ENCODE data around the gene PLD2. TPM values are rescaled to one million over a fixed set of nuclear protein-coding genes. Genes with fewer than 3 reads are reported as not detected.

The PLD2 gene
- total and polyA plus RNA-seq, 9 of the 15 experiments (the other 6 are each of a cell fraction or from before 2014, with no cell fraction given), result 0.20 to 7.5 (median 3.3) TPM

DNA sequence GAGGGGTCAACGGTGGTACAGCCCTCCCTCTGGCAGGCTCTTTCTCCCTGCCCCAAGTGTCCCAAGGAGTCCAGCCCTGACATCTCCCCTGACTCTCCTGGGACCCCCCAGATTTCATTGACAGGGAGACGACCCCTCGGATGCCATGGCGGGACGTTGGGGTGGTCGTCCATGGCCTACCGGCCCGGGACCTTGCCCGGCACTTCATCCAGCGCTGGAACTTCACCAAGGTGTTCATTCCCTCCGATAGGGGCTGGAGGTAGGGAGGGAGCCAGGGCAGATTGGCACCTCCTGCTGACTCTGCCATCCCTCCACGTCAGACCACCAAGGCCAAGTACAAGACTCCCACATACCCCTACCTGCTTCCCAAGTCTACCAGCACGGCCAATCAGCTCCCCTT is 9.9 kb downstream of the PLD2 start (continued):
- TF ChIP-seq FOSL1 (tag; conservative IDR thresholded peaks at IDR 0.05) (no peak), NR2C1 (IDR thresholded peaks at IDR 0.05) (no peak), NR2C1 (tag; IDR thresholded peaks at IDR 0.05) (no peak), MAFK (IDR thresholded peaks at IDR 0.05; ENCODE audit: low read length) (no peak), SIN3A (IDR thresholded peaks at IDR 0.05; ENCODE audit: borderline replicate concordance in 2 of 2, control insufficient read depth in 1 of 2, low read depth in 2 of 2, low read length in 2 of 2) (no peak)
- TF ChIP-seq, protein P1, sequence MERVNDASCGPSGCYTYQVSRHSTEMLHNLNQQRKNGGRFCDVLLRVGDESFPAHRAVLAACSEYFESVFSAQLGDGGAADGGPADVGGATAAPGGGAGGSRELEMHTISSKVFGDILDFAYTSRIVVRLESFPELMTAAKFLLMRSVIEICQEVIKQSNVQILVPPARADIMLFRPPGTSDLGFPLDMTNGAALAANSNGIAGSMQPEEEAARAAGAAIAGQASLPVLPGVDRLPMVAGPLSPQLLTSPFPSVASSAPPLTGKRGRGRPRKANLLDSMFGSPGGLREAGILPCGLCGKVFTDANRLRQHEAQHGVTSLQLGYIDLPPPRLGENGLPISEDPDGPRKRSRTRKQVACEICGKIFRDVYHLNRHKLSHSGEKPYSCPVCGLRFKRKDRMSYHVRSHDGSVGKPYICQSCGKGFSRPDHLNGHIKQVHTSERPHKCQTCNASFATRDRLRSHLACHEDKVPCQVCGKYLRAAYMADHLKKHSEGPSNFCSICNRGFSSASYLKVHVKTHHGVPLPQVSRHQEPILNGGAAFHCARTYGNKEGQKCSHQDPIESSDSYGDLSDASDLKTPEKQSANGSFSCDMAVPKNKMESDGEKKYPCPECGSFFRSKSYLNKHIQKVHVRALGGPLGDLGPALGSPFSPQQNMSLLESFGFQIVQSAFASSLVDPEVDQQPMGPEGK (CRISPR knock-in tag; IDR thresholded peaks at IDR 0.05; ENCODE audit: borderline replicate concordance), result no peak

DNA sequence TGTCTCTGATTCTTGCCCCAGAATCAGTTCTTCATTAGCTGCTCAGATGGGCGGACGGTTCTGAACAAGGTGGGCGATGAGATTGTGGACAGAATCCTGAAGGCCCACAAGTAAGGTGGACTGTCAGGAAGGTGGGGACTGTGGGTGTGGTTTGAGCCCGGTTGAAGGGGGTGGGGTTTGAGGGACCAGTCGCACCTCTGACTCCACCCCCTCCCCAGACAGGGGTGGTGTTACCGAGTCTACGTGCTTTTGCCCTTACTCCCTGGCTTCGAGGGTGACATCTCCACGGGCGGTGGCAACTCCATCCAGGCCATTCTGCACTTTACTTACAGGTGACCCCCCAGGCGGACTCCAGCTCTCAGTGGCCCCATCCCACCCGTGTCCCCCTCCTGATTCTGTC is 11.3 kb downstream of the PLD2 start:
- Histone ChIP-seq H3K9ac (ENCODE audit: insufficient read depth in 1 of 2, low read depth in 2 of 2, low read length in 2 of 2) (no peak overlapping the region; a peak in 1 of 4 replicates), H3K4me3 (no peak overlapping the region), H3K79me2 (ENCODE audit: control insufficient read depth, insufficient read depth, low read length) (no peaks in the 10 kb centered on the region), H3K4me2 (ENCODE audit: insufficient read depth, low read length) (no peak overlapping the region), H4K20me1 (replicated peaks; ENCODE audit: control insufficient read depth, insufficient read depth, low read length) (no peaks in the 10 kb centered on the region), H3K4me1 (replicated peaks in 1 of 2; ENCODE audit: control insufficient read depth in 2 of 2, insufficient read depth in 2 of 2, low read length in 2 of 2) (no peaks in the 10 kb centered on the region; a peak in 2 of 5 replicates), H2AFZ (ENCODE audit: low read depth, low read length) (no peak overlapping the region), H3K27ac (ENCODE audit: extremely low read depth, low read depth, low read length) (no peak overlapping the region), H3K27me3 (ENCODE audit: control insufficient read depth in 2 of 2, insufficient read depth in 2 of 2, low read length in 2 of 2) (no peaks in the 10 kb centered on the region), H3K9me3 (replicated peaks; ENCODE audit: control insufficient read depth, insufficient read depth, low read depth, low read length) (no peaks in the 10 kb centered on the region), H3K9me1 (ENCODE audit: control insufficient read depth, insufficient read depth, low read length) (peaks cover 4% of the 10 kb centered on the region), H3K36me3 (ENCODE audit: control insufficient read depth, insufficient read depth, low read length) (no peaks in the 10 kb centered on the region)
- DNase-seq (ENCODE audit: extremely low read depth in 1 of 4, low spot score in 3 of 4) (peak; percentile 32 to 53 (median 44)), FAIRE-seq (peak; percentile 6), ATAC-seq (peak; percentile 88)
- ChIA-PET CTCF (ENCODE audit: low intra/inter-chr PET ratio) (no interaction called here), POLR2A (no interaction called here)
- BruUV-seq (replicated peaks), result no TSS peak
- in situ Hi-C loops (cut with MboI), result no loop called here
- WGBS (ENCODE audit: insufficient coverage, low coverage, missing lambda C conversion rate), result 53% methylated on average over 5 of the region's 12 CpGs
- intact Hi-C loops (cut with micrococcal nuclease), result loop anchor here (5.0 kb wide), 1 partner anchor 64 kb away; no protein-coding TSS in a partner anchor
- TF ChIP-seq, protein P2, sequence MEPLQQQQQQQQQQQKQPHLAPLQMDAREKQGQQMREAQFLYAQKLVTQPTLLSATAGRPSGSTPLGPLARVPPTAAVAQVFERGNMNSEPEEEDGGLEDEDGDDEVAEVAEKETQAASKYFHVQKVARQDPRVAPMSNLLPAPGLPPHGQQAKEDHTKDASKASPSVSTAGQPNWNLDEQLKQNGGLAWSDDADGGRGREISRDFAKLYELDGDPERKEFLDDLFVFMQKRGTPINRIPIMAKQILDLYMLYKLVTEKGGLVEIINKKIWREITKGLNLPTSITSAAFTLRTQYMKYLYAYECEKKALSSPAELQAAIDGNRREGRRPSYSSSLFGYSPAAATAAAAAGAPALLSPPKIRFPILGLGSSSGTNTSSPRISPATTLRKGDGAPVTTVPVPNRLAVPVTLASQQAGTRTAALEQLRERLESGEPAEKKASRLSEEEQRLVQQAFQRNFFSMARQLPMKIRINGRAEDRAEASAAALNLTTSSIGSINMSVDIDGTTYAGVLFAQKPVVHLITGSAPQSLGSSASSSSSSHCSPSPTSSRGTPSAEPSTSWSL (CRISPR knock-in tag; IDR thresholded peaks at IDR 0.05; ENCODE audit: borderline replicate concordance), result no peak
- TF ChIP-seq, protein P3, sequence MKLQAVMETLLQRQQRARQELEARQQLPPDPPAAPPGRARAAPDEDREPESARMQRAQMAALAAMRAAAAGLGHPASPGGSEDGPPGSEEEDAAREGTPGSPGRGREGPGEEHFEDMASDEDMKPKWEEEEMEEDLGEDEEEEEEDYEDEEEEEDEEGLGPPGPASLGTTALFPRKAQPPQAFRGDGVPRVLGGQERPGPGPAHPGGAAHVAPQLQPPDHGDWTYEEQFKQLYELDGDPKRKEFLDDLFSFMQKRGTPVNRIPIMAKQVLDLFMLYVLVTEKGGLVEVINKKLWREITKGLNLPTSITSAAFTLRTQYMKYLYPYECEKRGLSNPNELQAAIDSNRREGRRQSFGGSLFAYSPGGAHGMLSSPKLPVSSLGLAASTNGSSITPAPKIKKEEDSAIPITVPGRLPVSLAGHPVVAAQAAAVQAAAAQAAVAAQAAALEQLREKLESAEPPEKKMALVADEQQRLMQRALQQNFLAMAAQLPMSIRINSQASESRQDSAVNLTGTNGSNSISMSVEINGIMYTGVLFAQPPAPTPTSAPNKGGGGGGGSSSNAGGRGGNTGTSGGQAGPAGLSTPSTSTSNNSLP (IDR thresholded peaks at IDR 0.05; ENCODE audit: borderline replicate concordance, low read depth, low read length), result no peak
- TF ChIP-seq, protein P4, sequence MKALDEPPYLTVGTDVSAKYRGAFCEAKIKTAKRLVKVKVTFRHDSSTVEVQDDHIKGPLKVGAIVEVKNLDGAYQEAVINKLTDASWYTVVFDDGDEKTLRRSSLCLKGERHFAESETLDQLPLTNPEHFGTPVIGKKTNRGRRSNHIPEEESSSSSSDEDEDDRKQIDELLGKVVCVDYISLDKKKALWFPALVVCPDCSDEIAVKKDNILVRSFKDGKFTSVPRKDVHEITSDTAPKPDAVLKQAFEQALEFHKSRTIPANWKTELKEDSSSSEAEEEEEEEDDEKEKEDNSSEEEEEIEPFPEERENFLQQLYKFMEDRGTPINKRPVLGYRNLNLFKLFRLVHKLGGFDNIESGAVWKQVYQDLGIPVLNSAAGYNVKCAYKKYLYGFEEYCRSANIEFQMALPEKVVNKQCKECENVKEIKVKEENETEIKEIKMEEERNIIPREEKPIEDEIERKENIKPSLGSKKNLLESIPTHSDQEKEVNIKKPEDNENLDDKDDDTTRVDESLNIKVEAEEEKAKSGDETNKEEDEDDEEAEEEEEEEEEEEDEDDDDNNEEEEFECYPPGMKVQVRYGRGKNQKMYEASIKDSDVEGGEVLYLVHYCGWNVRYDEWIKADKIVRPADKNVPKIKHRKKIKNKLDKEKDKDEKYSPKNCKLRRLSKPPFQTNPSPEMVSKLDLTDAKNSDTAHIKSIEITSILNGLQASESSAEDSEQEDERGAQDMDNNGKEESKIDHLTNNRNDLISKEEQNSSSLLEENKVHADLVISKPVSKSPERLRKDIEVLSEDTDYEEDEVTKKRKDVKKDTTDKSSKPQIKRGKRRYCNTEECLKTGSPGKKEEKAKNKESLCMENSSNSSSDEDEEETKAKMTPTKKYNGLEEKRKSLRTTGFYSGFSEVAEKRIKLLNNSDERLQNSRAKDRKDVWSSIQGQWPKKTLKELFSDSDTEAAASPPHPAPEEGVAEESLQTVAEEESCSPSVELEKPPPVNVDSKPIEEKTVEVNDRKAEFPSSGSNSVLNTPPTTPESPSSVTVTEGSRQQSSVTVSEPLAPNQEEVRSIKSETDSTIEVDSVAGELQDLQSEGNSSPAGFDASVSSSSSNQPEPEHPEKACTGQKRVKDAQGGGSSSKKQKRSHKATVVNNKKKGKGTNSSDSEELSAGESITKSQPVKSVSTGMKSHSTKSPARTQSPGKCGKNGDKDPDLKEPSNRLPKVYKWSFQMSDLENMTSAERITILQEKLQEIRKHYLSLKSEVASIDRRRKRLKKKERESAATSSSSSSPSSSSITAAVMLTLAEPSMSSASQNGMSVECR (CRISPR knock-in tag; IDR thresholded peaks at IDR 0.05), result no peak
